ENCODE results near the gene DDHD1. TPM values are rescaled to one million over a fixed set of nuclear protein-coding genes. Genes with fewer than 3 reads are reported as not detected.
"Not testable (repeated sequence)": the region's sequence is repeated elsewhere in the genome, so short reads cannot be mapped to it uniquely, and the experiment has no call there.

Gene DDHD1
- total RNA-seq, 1 experiment from 2014 or later = 6.1 TPM

GRCh38 chr14:53126731-53127130 lies 26.4 kb downstream of the DDHD1 start:
- in situ Hi-C loops (cut with HindIII; ENCODE audit: low pct_unique_long_range_greater_than_20kb, low sequenced_read_pairs) = no loop called here
- DNase-seq (ENCODE audit: low read depth, low spot score) = no peak

GRCh38 chr14:53124786-53125185 lies 28.3 kb downstream of the DDHD1 start:
- in situ Hi-C loops (cut with HindIII; ENCODE audit: low pct_unique_long_range_greater_than_20kb, low sequenced_read_pairs) = no loop called here
- no peak for DNase-seq (ENCODE audit: low read depth, low spot score)

- in situ Hi-C loops (cut with HindIII; ENCODE audit: low pct_unique_long_range_greater_than_20kb, low sequenced_read_pairs); DNase-seq (ENCODE audit: low read depth, low spot score): not testable (repeated sequence)
Observed at GRCh38 chr14:53121419-53121818, 31.7 kb downstream of the DDHD1 start.

- DNase-seq (ENCODE audit: low read depth, low spot score); in situ Hi-C loops (cut with HindIII; ENCODE audit: low pct_unique_long_range_greater_than_20kb, low sequenced_read_pairs): not testable (repeated sequence)
Observed at GRCh38 chr14:53117479-53117878, 35.6 kb downstream of the DDHD1 start.

GRCh38 chr14:53113989-53114388 lies 39.1 kb downstream of the DDHD1 start:
- in situ Hi-C loops (cut with HindIII; ENCODE audit: low pct_unique_long_range_greater_than_20kb, low sequenced_read_pairs) = no loop called here
- DNase-seq (ENCODE audit: low read depth, low spot score) = no peak

GRCh38 chr14:53110096-53110495 lies 43.0 kb downstream of the DDHD1 start:
- in situ Hi-C loops (cut with HindIII; ENCODE audit: low pct_unique_long_range_greater_than_20kb, low sequenced_read_pairs) = no loop called here
- DNase-seq (ENCODE audit: low read depth, low spot score) = no peak

GRCh38 chr14:53109105-53110041 lies 43.8 kb downstream of the DDHD1 start:
- no peak for DNase-seq (ENCODE audit: low read depth, low spot score)
- in situ Hi-C loops (cut with HindIII; ENCODE audit: low pct_unique_long_range_greater_than_20kb, low sequenced_read_pairs) = no loop called here

GRCh38 chr14:53108292-53109104 lies 44.6 kb downstream of the DDHD1 start:
- in situ Hi-C loops (cut with HindIII; ENCODE audit: low pct_unique_long_range_greater_than_20kb, low sequenced_read_pairs) = no loop called here
- DNase-seq (ENCODE audit: low read depth, low spot score) = no peak

- DNase-seq (ENCODE audit: low read depth, low spot score) = no peak
- in situ Hi-C loops (cut with HindIII; ENCODE audit: low pct_unique_long_range_greater_than_20kb, low sequenced_read_pairs) = no loop called here
Observed at GRCh38 chr14:53106768-53107167, 46.4 kb downstream of the DDHD1 start.

GRCh38 chr14:53103636-53104340 lies 49.3 kb downstream of the DDHD1 start:
- no peak for DNase-seq (ENCODE audit: low read depth, low spot score)
- in situ Hi-C loops (cut with HindIII; ENCODE audit: low pct_unique_long_range_greater_than_20kb, low sequenced_read_pairs) = no loop called here

GRCh38 chr14:53093206-53093605 lies 59.9 kb downstream of the DDHD1 start:
- in situ Hi-C loops (cut with HindIII; ENCODE audit: low pct_unique_long_range_greater_than_20kb, low sequenced_read_pairs) = no loop called here
- no peak for DNase-seq (ENCODE audit: low read depth, low spot score)

- in situ Hi-C loops (cut with HindIII; ENCODE audit: low pct_unique_long_range_greater_than_20kb, low sequenced_read_pairs) = no loop called here
- DNase-seq (ENCODE audit: low read depth, low spot score) = no peak
Observed at GRCh38 chr14:53090853-53091252, 62.3 kb downstream of the DDHD1 start.

- DNase-seq (ENCODE audit: low read depth, low spot score); in situ Hi-C loops (cut with HindIII; ENCODE audit: low pct_unique_long_range_greater_than_20kb, low sequenced_read_pairs): not testable (repeated sequence)
Observed at GRCh38 chr14:53084954-53085353, 68.2 kb downstream of the DDHD1 start.

GRCh38 chr14:53064475-53064874 lies 88.6 kb downstream of the DDHD1 start:
- DNase-seq (ENCODE audit: low read depth, low spot score) = no peak
- in situ Hi-C loops (cut with HindIII; ENCODE audit: low pct_unique_long_range_greater_than_20kb, low sequenced_read_pairs) = no loop called here

- DNase-seq (ENCODE audit: low read depth, low spot score) = no peak
- in situ Hi-C loops (cut with HindIII; ENCODE audit: low pct_unique_long_range_greater_than_20kb, low sequenced_read_pairs) = no loop called here
Observed at GRCh38 chr14:53062856-53063255, 90.3 kb downstream of the DDHD1 start.

- in situ Hi-C loops (cut with HindIII; ENCODE audit: low pct_unique_long_range_greater_than_20kb, low sequenced_read_pairs) = no loop called here
- DNase-seq (ENCODE audit: low read depth, low spot score) = no peak
Observed at GRCh38 chr14:53060046-53060445, 93.1 kb downstream of the DDHD1 start.

GRCh38 chr14:53055003-53055402 lies 98.1 kb downstream of the DDHD1 start:
- in situ Hi-C loops (cut with HindIII; ENCODE audit: low pct_unique_long_range_greater_than_20kb, low sequenced_read_pairs) = no loop called here
- peak; percentile 69 for DNase-seq (ENCODE audit: low read depth, low spot score)

- in situ Hi-C loops (cut with HindIII; ENCODE audit: low pct_unique_long_range_greater_than_20kb, low sequenced_read_pairs) = no loop called here
- DNase-seq (ENCODE audit: low read depth, low spot score) = no peak
Observed at GRCh38 chr14:53054457-53054856, 98.7 kb downstream of the DDHD1 start.

All from SK-MEL-5 (cell line).